Lower leg skin (tissue), 4 donors: ENCODE data around the gene SPSB1. TPM values are rescaled to one million over a fixed set of nuclear protein-coding genes. Genes with fewer than 3 reads are reported as not detected.

Source experiments
- DNase-seq, 2 donors: peaks; one replicate each; pipeline ENCODE4 v3.0.0-alpha.2; 2019; ENCODE audit warnings: low spot score in 2 of 2
- H3K4me3 ChIP-seq: fragments of 200-600 bp; sonication (generic); 2 replicates; pipeline ENCODE4 v1.5.1; 2017; ENCODE audit warnings: mild to moderate bottlenecking, low read depth; ENCODE audit not compliant: poor library complexity, severe bottlenecking
- CTCF ChIP-seq, 3 donors: fragments of 450-650 bp; IDR thresholded peaks; one replicate each; pipeline ENCODE4 v1.5.1; 2016; ENCODE audit warnings: antibody characterized with exemption in 3 of 3, mild to moderate bottlenecking in 3 of 3, moderate library complexity in 2 of 3
- POLR2A ChIP-seq, 2 donors: fragments of 450-650 bp; IDR thresholded peaks; one replicate each; pipeline ENCODE4 v1.6.1; 2016 to 2017; ENCODE audit warnings: antibody characterized with exemption in 2 of 2, mild to moderate bottlenecking in 1 of 2, moderate library complexity in 1 of 2
- WGBS, 2 donors: methylation state at CpG; one replicate each; pipeline ENCODE4 v1.1.5; 2018; 5-methylcytosine and 5-hydroxymethylcytosine counted together
- intact Hi-C: fragments of 100-400 bp; cut with DNase I; formaldehyde crosslinking; loops from one replicate; pipeline ENCODE4 v1.15.0; 2023; ENCODE audit warnings: low total_unique reads
- total RNA-seq, 4 donors: library from RNA; depleted of rRNA; stranded (reverse); fragments of >200 nt; gene quantifications; one replicate each; pipeline ENCODE4 v1.1.0, GENCODE V29; 2016

SPSB1 gene
- total RNA-seq, 4 donors from 2014 or later = 25.3 to 75.5 (median 45.3) TPM

GRCh38 chr1:9256332-9256731 is 36.4 kb upstream of the SPSB1 start:
- no peak for DNase-seq
- H3K4me3 ChIP-seq = no peak overlapping the region
- no peak for TF ChIP-seq POLR2A (IDR thresholded peaks at IDR 0.05)
- no peak for TF ChIP-seq CTCF (IDR thresholded peaks at IDR 0.05)
- intact Hi-C loops = no loop called here
- WGBS, 2 donors = 88 to 95% methylated on average over 7 of the region's 7 CpGs

DNA sequence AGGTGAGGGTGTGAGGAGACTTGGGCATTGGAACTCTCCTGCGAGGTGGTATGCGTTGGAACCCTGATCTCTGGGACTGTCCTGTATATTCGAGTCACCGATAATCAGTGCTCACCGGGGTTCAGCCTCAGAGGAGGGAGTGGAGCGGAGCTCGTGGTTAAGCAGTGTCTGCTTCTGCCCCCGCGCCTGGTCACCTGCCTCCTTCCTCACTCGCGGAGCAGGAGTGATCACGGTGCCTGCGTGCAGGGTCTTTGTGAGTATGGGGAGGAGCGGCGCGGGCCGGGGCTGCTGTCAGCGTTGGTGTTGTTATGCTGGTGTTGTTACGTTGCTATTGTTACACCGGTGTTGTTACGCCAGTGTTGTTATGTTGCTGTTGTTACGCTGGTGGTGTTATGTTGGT is 34.8 kb upstream of the SPSB1 start:
- DNase-seq = no peak
- H3K4me3 ChIP-seq = no peak overlapping the region
- TF ChIP-seq POLR2A (IDR thresholded peaks at IDR 0.05) = no peak
- TF ChIP-seq CTCF (IDR thresholded peaks at IDR 0.05) = no peak
- intact Hi-C loops = no loop called here
- 95 to 96% methylated on average over 22 of the region's 22 CpGs for WGBS, 2 donors

- no peak for DNase-seq
- no peak overlapping the region for H3K4me3 ChIP-seq
- TF ChIP-seq POLR2A (IDR thresholded peaks at IDR 0.05) (no peak), CTCF (IDR thresholded peaks at IDR 0.05) (no peak)
- 96 to 98% methylated on average over 9 of the region's 9 CpGs for WGBS, 2 donors
- intact Hi-C loops = loop anchor here (1.0 kb wide), 1 partner anchor 75 kb away; no protein-coding TSS in a partner anchor
Measured at GRCh38 chr1:9258629-9259028, 34.1 kb upstream of the SPSB1 start.

GRCh38 chr1:9260059-9260766 is 32.5 kb upstream of the SPSB1 start:
- no peak for TF ChIP-seq CTCF (IDR thresholded peaks at IDR 0.05)
- no peak for TF ChIP-seq POLR2A (IDR thresholded peaks at IDR 0.05)
- no peak for DNase-seq
- 89 to 91% methylated on average over 20 of the region's 20 CpGs for WGBS, 2 donors
- no peak overlapping the region for H3K4me3 ChIP-seq
- intact Hi-C loops = no loop called here

DNA sequence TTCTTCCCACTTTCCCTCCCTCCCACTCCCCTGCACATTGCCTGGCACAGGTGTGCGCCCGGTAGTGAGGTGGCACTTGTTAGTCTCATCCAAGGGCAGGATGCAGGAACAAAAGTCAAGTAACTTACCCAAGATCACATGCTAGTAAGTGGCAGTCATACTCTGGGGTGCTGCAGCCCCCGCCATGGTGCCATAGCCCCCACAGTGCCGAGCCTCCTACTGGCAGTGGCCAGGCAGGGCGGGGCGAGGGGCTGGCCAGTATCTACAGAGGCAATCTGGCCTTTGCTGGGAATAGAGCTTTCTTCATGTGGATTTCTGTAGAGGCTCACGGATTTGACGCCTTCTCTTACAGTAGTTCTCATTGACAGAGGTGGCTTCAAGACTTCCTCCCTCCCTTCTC is 31.2 kb upstream of the SPSB1 start:
- no peak overlapping the region for H3K4me3 ChIP-seq
- no peak for DNase-seq
- 88 to 95% methylated on average over 8 of the region's 8 CpGs for WGBS, 2 donors
- TF ChIP-seq CTCF (IDR thresholded peaks at IDR 0.05) (no peak), POLR2A (IDR thresholded peaks at IDR 0.05) (no peak)
- intact Hi-C loops = no loop called here
